GM12872 (cell line): ENCODE measurements around the gene TINCR.

Experiments used
- CTCF ChIP-seq: IDR thresholded peaks from 3 replicates; pipeline ENCODE4 v1.5.1; 2011; ENCODE audit warnings: low read depth, mild to moderate bottlenecking, low read length, moderate library complexity; ENCODE audit not compliant: insufficient read depth

Gene TINCR

GRCh38 chr19:5579286-5579685 is 11.5 kb upstream of the TINCR start:
- no peak for TF ChIP-seq CTCF

GRCh38 chr19:5578097-5578846 is 10.5 kb upstream of the TINCR start:
- TF ChIP-seq CTCF, result peak; percentile 99

GRCh38 chr19:5575590-5575989 is 7.8 kb upstream of the TINCR start:
- TF ChIP-seq CTCF, result no peak

- TF ChIP-seq CTCF, result no peak
Measured at GRCh38 chr19:5572556-5573286, 5.0 kb upstream of the TINCR start.

- TF ChIP-seq CTCF, result no peak
Measured at GRCh38 chr19:5571777-5572176, 4.0 kb upstream of the TINCR start.

GRCh38 chr19:5567970-5568407 is 236 bp upstream of the TINCR start:
- no peak for TF ChIP-seq CTCF

GRCh38 chr19:5564930-5565329 is 2.8 kb downstream of the TINCR start:
- TF ChIP-seq CTCF, result no peak
